ENCODE data around the gene SIX5.

Gene SIX5

GRCh38 chr19:45772912-45773311 is 3.9 kb upstream of the SIX5 start:
- DNase-seq: no peak

GRCh38 chr19:45772130-45772840 is 3.2 kb upstream of the SIX5 start:
- no peak for DNase-seq

GRCh38 chr19:45771311-45771933 is 2.4 kb upstream of the SIX5 start:
- DNase-seq: no peak

- peak; percentile 98 for DNase-seq
Measured at GRCh38 chr19:45770192-45771101, 1.4 kb upstream of the SIX5 start.

- DNase-seq: peak; percentile 24
Measured at GRCh38 chr19:45769821-45770191, 754 bp upstream of the SIX5 start.

GRCh38 chr19:45768655-45768983 is 433 bp downstream of the SIX5 start:
- peak; percentile 51 for DNase-seq

GRCh38 chr19:45767881-45768654 is 984 bp downstream of the SIX5 start:
- peak; percentile 63 for DNase-seq

- peak; percentile 78 for DNase-seq
Measured at GRCh38 chr19:45767410-45767880, 1.6 kb downstream of the SIX5 start.

GRCh38 chr19:45766869-45767346 is 2.1 kb downstream of the SIX5 start:
- no peak for DNase-seq

- DNase-seq: no peak
Measured at GRCh38 chr19:45766296-45766868, 2.7 kb downstream of the SIX5 start.

- DNase-seq: no peak
Measured at GRCh38 chr19:45765702-45766295, 3.3 kb downstream of the SIX5 start.

- no peak for DNase-seq
Measured at GRCh38 chr19:45764945-45765701, 3.9 kb downstream of the SIX5 start.

GRCh38 chr19:45764475-45764874 is 4.6 kb downstream of the SIX5 start:
- no peak for DNase-seq

GRCh38 chr19:45763691-45764294 is 5.3 kb downstream of the SIX5 start:
- no peak for DNase-seq

- DNase-seq: no peak
Measured at GRCh38 chr19:45762870-45763631, 6.0 kb downstream of the SIX5 start.

GRCh38 chr19:45761714-45762113 is 7.3 kb downstream of the SIX5 start:
- DNase-seq: no peak

- no peak for DNase-seq
Measured at GRCh38 chr19:45758921-45759320, 10.1 kb downstream of the SIX5 start.

- no peak for DNase-seq
Measured at GRCh38 chr19:45757695-45758094, 11.4 kb downstream of the SIX5 start.

- no peak for DNase-seq
Measured at GRCh38 chr19:45754323-45754722, 14.7 kb downstream of the SIX5 start.

GRCh38 chr19:45753548-45753947 is 15.5 kb downstream of the SIX5 start:
- no peak for DNase-seq

Measured in NCI-H226 (cell line).